Hepatocyte (in vitro differentiated cells): ENCODE results near the gene ATP6AP1. TPM values are rescaled to one million over a fixed set of nuclear protein-coding genes. Genes with fewer than 3 reads are reported as not detected.

Experiments
- DNase-seq: peaks from one replicate; pipeline ENCODE4 v3.0.0-alpha.2; 2016; ENCODE audit warnings: low spot score
- H2AFZ ChIP-seq: fragments of 200-600 bp; sonication (generic); 2 replicates; pipeline ENCODE4 v1.6.0; 2016; ENCODE audit warnings: antibody characterized with exemption, mild to moderate bottlenecking
- H3K27ac ChIP-seq: fragments of 200-600 bp; sonication (generic); 2 replicates; pipeline ENCODE4 v1.5.1; 2016; ENCODE audit warnings: mild to moderate bottlenecking
- H3K27me3 ChIP-seq: fragments of 200-600 bp; sonication (generic); 2 replicates; pipeline ENCODE4 v1.6.1; 2016
- H3K36me3 ChIP-seq: fragments of 200-600 bp; sonication (generic); replicated peaks from 2 replicates; pipeline ENCODE4 v1.5.1; 2016; ENCODE audit warnings: low read depth; ENCODE audit not compliant: insufficient read depth
- H3K4me1 ChIP-seq: fragments of 200-600 bp; sonication (generic); 2 replicates; pipeline ENCODE4 v1.5.1; 2016; ENCODE audit warnings: mild to moderate bottlenecking, moderate library complexity; ENCODE audit not compliant: insufficient read depth
- H3K4me2 ChIP-seq: fragments of 200-600 bp; sonication (generic); 2 replicates; pipeline ENCODE4 v1.6.0; 2016
- H3K4me3 ChIP-seq: fragments of 200-600 bp; sonication (generic); 2 replicates; pipeline ENCODE4 v1.5.1; 2016; ENCODE audit warnings: mild to moderate bottlenecking
- H3K79me2 ChIP-seq: fragments of 200-600 bp; sonication (generic); 2 replicates; pipeline ENCODE4 v1.6.0; 2017; ENCODE audit warnings: mild to moderate bottlenecking
- H3K9me2 ChIP-seq: fragments of 200-600 bp; sonication (generic); replicated peaks from 2 replicates; pipeline ENCODE4 v1.6.0; 2017; ENCODE audit warnings: mild to moderate bottlenecking; ENCODE audit not compliant: insufficient read depth
- H3K9me3 ChIP-seq: fragments of 200-600 bp; sonication (generic); 2 replicates; pipeline ENCODE4 v1.5.1; 2016; ENCODE audit warnings: low read depth, mild to moderate bottlenecking
- H4K20me1 ChIP-seq: fragments of 200-600 bp; sonication (generic); 2 replicates; pipeline ENCODE4 v1.6.0; 2016; ENCODE audit warnings: mild to moderate bottlenecking; ENCODE audit not compliant: insufficient read depth, poor library complexity, severe bottlenecking
- EZH2 ChIP-seq: fragments of 200-600 bp; sonication (generic); IDR thresholded peaks from 2 replicates; pipeline ENCODE4 v1.6.1; 2016; ENCODE audit warnings: antibody characterized with exemption, mild to moderate bottlenecking, borderline replicate concordance
- EZH2phosphoT487 ChIP-seq: fragments of 200-600 bp; sonication (generic); IDR thresholded peaks from one replicate; pipeline ENCODE4 v1.6.1; 2018; ENCODE audit warnings: antibody characterized with exemption, mild to moderate bottlenecking, low read depth, moderate library complexity; ENCODE audit not compliant: unreplicated experiment, severe bottlenecking
- WGBS: methylation state at CpG from one replicate; pipeline ENCODE4 v1.1.6; 2016; ENCODE audit warnings: low lambda C conversion rate; ENCODE audit errors: missing lambda C conversion rate; 5-methylcytosine and 5-hydroxymethylcytosine counted together
- polyA plus RNA-seq: library from polyadenylated mRNA; unstranded; fragments of >200 nt; fragmentation: Nextera tagmentation; extraction: Ambion mirVana; gene quantifications from 2 replicates; pipeline ENCODE4 v1.2.1, GENCODE V29; 2016
- total RNA-seq: library from RNA; depleted of rRNA; stranded (reverse); fragments of >200 nt; gene quantifications from 2 replicates; pipeline ENCODE4 v1.2.3, GENCODE V29; 2014
- TF ChIP-seq, protein P1 (sequence below): fragments of 200-600 bp; sonication (generic); IDR thresholded peaks from 2 replicates; pipeline ENCODE4 v1.5.1; 2016; ENCODE audit warnings: antibody characterized with exemption, mild to moderate bottlenecking; ENCODE audit not compliant: poor library complexity

ATP6AP1 gene
- total and polyA plus RNA-seq, 2 experiments from 2014 or later, result 131 to 268 TPM

DNA sequence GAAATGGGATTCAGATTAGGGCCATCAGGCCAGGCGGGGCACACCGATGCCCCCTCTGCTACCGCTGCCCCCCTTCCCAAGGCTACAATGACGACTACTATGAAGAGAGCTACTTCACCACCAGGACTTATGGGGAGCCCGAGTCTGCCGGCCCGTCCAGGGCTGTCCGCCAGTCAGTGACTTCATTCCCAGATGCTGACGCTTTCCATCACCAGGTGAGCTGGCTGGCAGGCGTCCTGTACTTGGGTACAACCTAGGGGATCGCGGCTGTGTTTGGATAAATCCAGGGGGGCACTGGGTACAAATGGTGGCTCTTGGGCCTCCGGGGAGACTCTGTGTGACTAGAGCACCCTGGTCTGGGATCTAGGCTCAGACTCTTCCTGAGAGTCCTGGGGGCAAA, 48.3 kb upstream of the ATP6AP1 start:
- TF ChIP-seq EZH2, result no peak
- TF ChIP-seq, protein P1, sequence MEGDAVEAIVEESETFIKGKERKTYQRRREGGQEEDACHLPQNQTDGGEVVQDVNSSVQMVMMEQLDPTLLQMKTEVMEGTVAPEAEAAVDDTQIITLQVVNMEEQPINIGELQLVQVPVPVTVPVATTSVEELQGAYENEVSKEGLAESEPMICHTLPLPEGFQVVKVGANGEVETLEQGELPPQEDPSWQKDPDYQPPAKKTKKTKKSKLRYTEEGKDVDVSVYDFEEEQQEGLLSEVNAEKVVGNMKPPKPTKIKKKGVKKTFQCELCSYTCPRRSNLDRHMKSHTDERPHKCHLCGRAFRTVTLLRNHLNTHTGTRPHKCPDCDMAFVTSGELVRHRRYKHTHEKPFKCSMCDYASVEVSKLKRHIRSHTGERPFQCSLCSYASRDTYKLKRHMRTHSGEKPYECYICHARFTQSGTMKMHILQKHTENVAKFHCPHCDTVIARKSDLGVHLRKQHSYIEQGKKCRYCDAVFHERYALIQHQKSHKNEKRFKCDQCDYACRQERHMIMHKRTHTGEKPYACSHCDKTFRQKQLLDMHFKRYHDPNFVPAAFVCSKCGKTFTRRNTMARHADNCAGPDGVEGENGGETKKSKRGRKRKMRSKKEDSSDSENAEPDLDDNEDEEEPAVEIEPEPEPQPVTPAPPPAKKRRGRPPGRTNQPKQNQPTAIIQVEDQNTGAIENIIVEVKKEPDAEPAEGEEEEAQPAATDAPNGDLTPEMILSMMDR, result no peak
- TF ChIP-seq EZH2phosphoT487, result no peak
- Histone ChIP-seq H3K79me2 (peaks cover 16% of the 10 kb centered on the region), H3K27me3 (no peaks in the 10 kb centered on the region), H3K4me2 (peak overlapping the region; percentile 81), H3K9me3 (no peaks in the 10 kb centered on the region), H3K4me3 (peak overlapping the region; percentile 66), H3K36me3 (no peaks in the 10 kb centered on the region), H3K27ac (peak overlapping the region; percentile 99), H3K9me2 (no peaks in the 10 kb centered on the region), H3K4me1 (peaks cover 10% of the 10 kb centered on the region), H2AFZ (no peak overlapping the region), H4K20me1 (peaks cover 5% of the 10 kb centered on the region)
- 54% methylated on average over 13 of the region's 13 CpGs for WGBS
- DNase-seq, result no peak

DNA sequence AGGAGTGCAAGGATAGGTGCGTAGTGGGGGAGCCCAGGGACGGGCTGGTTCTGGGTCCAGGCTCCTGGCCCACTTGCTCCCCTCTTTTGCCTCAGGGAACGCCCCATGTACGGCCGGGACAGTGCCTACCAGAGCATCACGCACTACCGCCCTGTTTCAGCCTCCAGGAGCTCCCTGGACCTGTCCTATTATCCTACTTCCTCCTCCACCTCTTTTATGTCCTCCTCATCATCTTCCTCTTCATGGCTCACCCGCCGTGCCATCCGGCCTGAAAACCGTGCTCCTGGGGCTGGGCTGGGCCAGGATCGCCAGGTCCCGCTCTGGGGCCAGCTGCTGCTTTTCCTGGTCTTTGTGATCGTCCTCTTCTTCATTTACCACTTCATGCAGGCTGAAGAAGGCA, 47.7 kb upstream of the ATP6AP1 start:
- no peak overlapping the region for H3K27ac ChIP-seq
- H3K4me3 ChIP-seq, result no peak overlapping the region
- H3K27me3 ChIP-seq, result no peaks in the 10 kb centered on the region
- no peak for DNase-seq
- peaks cover 5% of the 10 kb centered on the region for H4K20me1 ChIP-seq
- H3K79me2 ChIP-seq, result peaks cover 16% of the 10 kb centered on the region
- H2AFZ ChIP-seq, result no peak overlapping the region
- H3K9me3 ChIP-seq, result no peaks in the 10 kb centered on the region
- H3K4me1 ChIP-seq, result peaks cover 10% of the 10 kb centered on the region
- no peaks in the 10 kb centered on the region for H3K9me2 ChIP-seq
- no peaks in the 10 kb centered on the region for H3K36me3 ChIP-seq
- TF ChIP-seq, protein P1, result no peak
- TF ChIP-seq EZH2phosphoT487, result no peak
- TF ChIP-seq EZH2, result no peak
- WGBS, result 83% methylated on average over 14 of the region's 14 CpGs
- H3K4me2 ChIP-seq, result peak overlapping the region; percentile 81

DNA sequence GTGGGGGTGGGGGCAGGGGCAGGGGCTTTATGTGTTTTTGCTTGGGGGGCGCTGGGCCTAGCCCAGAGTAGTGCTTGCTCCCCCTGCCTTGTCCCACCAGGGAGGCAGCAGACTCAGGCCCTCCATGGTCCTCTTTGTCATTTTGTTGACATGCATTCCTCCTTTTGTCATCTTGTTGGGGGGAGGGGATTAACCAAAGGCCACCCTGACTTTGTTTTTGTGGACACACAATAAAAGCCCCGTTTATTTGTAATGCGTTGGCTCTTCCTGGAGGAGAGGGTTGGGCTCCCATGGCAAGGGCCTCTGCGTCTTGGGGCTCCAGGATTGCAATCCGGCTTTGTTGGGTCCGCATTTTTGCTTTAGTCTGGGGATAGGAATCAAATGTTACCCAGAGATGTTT, 47.2 kb upstream of the ATP6AP1 start:
- Histone ChIP-seq H2AFZ (no peak overlapping the region), H3K27me3 (no peaks in the 10 kb centered on the region), H3K36me3 (no peaks in the 10 kb centered on the region), H3K4me2 (no peak overlapping the region), H3K79me2 (peaks cover 16% of the 10 kb centered on the region), H3K4me1 (peaks cover 10% of the 10 kb centered on the region), H4K20me1 (peaks cover 5% of the 10 kb centered on the region), H3K4me3 (no peak overlapping the region), H3K27ac (no peak overlapping the region), H3K9me2 (no peaks in the 10 kb centered on the region), H3K9me3 (no peaks in the 10 kb centered on the region)
- DNase-seq, result no peak
- WGBS, result 76% methylated on average over 6 of the region's 6 CpGs
- TF ChIP-seq EZH2 (no peak), EZH2phosphoT487 (no peak)
- TF ChIP-seq, protein P1, result no peak
